ENCODE measurements around the gene ITGA7.

The ITGA7 gene

GRCh38 chr12:55675666-55676065, 32.0 kb downstream of the ITGA7 start:
- no peak overlapping the region for H3K4me3 ChIP-seq (ENCODE audit: low read depth, low read length)

GRCh38 chr12:55673638-55674037, 34.1 kb downstream of the ITGA7 start:
- no peak for TF ChIP-seq CTCF (IDR thresholded peaks at IDR 0.05; ENCODE audit: borderline replicate concordance, insufficient read depth, low read depth, low read length)
- no peak overlapping the region for H3K4me3 ChIP-seq (ENCODE audit: low read depth, low read length)

More at GRCh38 chr12:55675666-55676065, 32.0 kb downstream of the ITGA7 start:
- TF ChIP-seq CTCF (IDR thresholded peaks at IDR 0.05; ENCODE audit: borderline replicate concordance, insufficient read depth, low read depth, low read length) = no peak

DNA sequence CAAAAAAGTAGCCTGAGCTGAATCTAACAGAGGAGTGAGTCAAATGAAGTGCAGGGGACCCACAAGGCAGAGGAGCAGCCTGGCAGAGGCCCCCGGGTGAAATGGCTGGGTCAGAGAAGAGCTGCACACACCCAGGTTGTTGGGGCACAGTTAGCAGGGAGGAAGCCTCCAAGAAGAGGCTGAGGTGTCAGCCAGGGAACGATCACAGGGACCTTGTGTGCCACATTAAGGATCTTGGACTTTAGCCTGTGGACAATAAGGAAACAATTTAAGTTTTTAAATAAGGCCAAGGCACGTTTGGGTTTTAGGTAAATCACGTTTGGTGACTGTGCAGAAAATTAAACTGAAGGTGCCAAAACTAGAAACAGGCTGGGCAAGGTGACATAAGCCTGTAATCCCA, 36.0 kb downstream of the ITGA7 start:
- TF ChIP-seq CTCF (IDR thresholded peaks at IDR 0.05; ENCODE audit: borderline replicate concordance, insufficient read depth, low read depth, low read length) = no peak
- H3K4me3 ChIP-seq (ENCODE audit: low read depth, low read length) = no peak overlapping the region

GRCh38 chr12:55670276-55670675, 37.4 kb downstream of the ITGA7 start:
- H3K4me3 ChIP-seq (ENCODE audit: low read depth, low read length) = no peak overlapping the region
- TF ChIP-seq CTCF (IDR thresholded peaks at IDR 0.05; ENCODE audit: borderline replicate concordance, insufficient read depth, low read depth, low read length) = no peak

- no peak for TF ChIP-seq CTCF (IDR thresholded peaks at IDR 0.05; ENCODE audit: borderline replicate concordance, insufficient read depth, low read depth, low read length)
- no peak overlapping the region for H3K4me3 ChIP-seq (ENCODE audit: low read depth, low read length)
Observed at GRCh38 chr12:55666508-55666907, 41.2 kb downstream of the ITGA7 start.

GRCh38 chr12:55664826-55665225, 42.9 kb downstream of the ITGA7 start:
- no peak overlapping the region for H3K4me3 ChIP-seq (ENCODE audit: low read depth, low read length)
- TF ChIP-seq CTCF (IDR thresholded peaks at IDR 0.05; ENCODE audit: borderline replicate concordance, insufficient read depth, low read depth, low read length) = no peak

DNA sequence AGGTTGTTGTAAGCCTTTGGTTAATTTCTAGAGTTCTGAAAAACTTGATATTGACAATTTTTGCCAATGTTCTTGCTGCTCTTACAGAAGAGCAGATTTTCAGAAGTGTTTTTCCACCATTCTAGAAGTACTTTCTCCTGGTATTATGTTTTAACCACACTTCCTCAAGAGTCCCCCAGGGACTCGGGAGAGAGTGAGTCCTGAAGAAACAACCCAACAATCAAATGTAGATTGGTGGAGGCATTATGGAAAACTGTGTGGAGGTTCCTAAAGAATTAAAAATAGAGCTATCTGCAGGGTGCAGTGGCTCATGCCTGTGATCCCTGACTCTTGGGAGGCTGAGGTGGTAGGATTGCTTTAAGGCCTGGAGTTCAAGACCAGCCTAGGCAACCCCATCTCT, 44.3 kb downstream of the ITGA7 start:
- no peak for TF ChIP-seq CTCF (IDR thresholded peaks at IDR 0.05; ENCODE audit: borderline replicate concordance, insufficient read depth, low read depth, low read length)
- H3K4me3 ChIP-seq (ENCODE audit: low read depth, low read length) = no peak overlapping the region

Data from GM12875 (cell line).